Muscle layer of duodenum (tissue), 2 donors: Measurements from ENCODE around the gene DNAJC21.

Experiments
- H3K27ac ChIP-seq: one replicate; pipeline ENCODE4 v1.7.0; 2013; ENCODE audit warnings: mild to moderate bottlenecking, low read length
- H3K27me3 ChIP-seq: one replicate; pipeline ENCODE4 v1.7.0; 2013; ENCODE audit warnings: low read depth, mild to moderate bottlenecking, control low read depth, low read length
- H3K36me3 ChIP-seq, 2 donors: one replicate each; pipeline ENCODE4 v1.7.0; 2013; ENCODE audit warnings: low read length in 2 of 2, control low read depth in 1 of 2, mild to moderate bottlenecking in 1 of 2; ENCODE audit not compliant: insufficient read depth in 2 of 2, control insufficient read depth in 1 of 2
- H3K4me1 ChIP-seq, 2 donors: one replicate each; pipeline ENCODE4 v1.7.0; 2013; ENCODE audit warnings: low read length in 2 of 2, mild to moderate bottlenecking in 2 of 2, control low read depth in 1 of 2, moderate library complexity in 1 of 2; ENCODE audit not compliant: insufficient read depth in 2 of 2, control insufficient read depth in 1 of 2
- H3K4me3 ChIP-seq, 2 donors: one replicate each; pipeline ENCODE4 v1.7.0; 2013; ENCODE audit warnings: low read length in 2 of 2, low read depth in 1 of 2, mild to moderate bottlenecking in 1 of 2
- H3K9me3 ChIP-seq, 2 donors: one replicate each; pipeline ENCODE4 v1.7.0; 2013; ENCODE audit warnings: low read length in 2 of 2, control low read depth in 1 of 2, mild to moderate bottlenecking in 1 of 2; ENCODE audit not compliant: control insufficient read depth in 1 of 2
- donor health status: healthy.

DNAJC21 gene

DNA sequence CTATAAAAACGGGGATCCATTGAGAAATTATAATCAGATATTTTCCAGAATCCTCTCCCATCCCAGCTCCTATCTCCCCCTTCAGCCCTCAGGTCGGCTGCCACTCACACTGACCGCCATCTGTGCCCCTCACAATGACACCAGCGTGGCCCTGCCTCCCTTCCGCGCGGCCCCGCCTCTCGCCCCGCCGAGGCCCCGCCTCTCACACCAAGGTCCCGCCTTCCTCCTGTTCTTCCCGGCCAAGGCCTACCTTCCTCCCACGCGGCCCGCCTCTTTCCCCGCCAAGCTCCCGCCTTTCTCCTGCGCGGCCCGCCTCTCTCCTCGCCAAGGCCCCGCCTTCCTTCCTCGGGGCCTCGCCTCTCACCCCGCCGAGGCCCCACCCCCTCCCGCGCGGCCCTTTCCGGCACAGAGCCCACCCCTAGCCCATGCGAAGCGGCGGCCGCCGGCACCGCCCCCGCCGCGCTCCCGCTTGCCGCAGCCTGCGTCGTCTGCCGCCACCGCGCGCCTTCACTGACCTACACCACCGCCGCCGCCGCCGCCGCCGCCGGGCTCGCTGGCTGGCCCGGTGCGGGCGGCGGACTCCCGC, at the start of gene DNAJC21:
Gene DNAJC21, plus strand, starts transcription at position 426 of the 586 bp plus-strand sequence. CDS start 261 bp downstream, outside the sequence.
- H3K4me3 ChIP-seq: peak within 1 kb of the TSS; percentile 77 to 78
- peaks cover 11 to 27% of the 10 kb centered on the region in 2 donors for H3K36me3 ChIP-seq
- no peaks in the 10 kb centered on the region for H3K9me3 ChIP-seq
- H3K27me3 ChIP-seq: no peaks in the 10 kb centered on the region
- H3K27ac ChIP-seq: peak within 1 kb of the TSS; percentile 76
- H3K4me1 ChIP-seq: peaks cover 7 to 11% of the 10 kb centered on the region in 2 donors

- no peak overlapping the region for H3K27ac ChIP-seq
- no peaks in the 10 kb centered on the region for H3K4me1 ChIP-seq
- H3K36me3 ChIP-seq: no peaks in the 10 kb centered on the region
- no peaks in the 10 kb centered on the region for H3K9me3 ChIP-seq
- H3K27me3 ChIP-seq: no peaks in the 10 kb centered on the region
- no peak overlapping the region for H3K4me3 ChIP-seq
These were observed 48.1 kb upstream of the DNAJC21 start for GRCh38 chr5:34881246-34881645.

DNA sequence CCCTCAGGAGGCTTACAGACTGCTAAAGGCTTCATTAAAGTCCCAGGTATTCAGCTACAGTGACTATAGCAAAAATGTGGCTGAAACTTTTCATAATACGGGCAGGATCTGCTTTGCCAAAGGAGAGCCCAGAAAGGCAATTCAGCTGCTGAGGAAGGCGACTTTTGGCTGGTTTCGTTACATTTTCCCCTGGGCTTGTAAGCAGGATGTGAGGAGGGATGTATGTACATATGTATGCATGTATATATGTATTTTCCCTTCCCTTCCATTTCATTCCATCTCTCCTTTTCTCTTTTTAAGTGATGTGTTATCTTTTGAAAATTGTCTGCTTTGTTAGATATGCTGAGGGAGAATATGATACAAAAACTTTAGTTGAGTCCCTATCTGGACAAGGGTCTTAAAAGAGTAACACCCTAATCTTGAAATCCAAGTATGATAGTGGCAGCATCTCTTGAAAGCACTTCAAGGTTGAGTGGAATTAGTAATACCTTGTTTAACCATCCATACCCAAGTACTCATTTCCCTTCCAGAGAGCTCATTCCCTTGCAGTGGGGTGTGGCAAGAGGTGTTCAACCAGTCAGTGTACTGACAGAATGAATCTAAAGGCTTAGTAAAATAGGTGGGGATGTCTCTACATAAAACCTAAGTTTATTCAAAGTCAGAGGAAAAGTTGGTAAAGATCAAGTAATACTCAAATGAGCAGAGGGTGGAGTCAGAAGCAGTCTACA, 42.8 kb upstream of the DNAJC21 start:
- H3K36me3 ChIP-seq: no peaks in the 10 kb centered on the region
- no peaks in the 10 kb centered on the region for H3K27me3 ChIP-seq
- H3K4me3 ChIP-seq: no peak overlapping the region
- H3K27ac ChIP-seq: no peak overlapping the region
- H3K9me3 ChIP-seq: no peaks in the 10 kb centered on the region
- H3K4me1 ChIP-seq: no peaks in the 10 kb centered on the region

GRCh38 chr5:34889394-34889793, 40.0 kb upstream of the DNAJC21 start:
- Histone ChIP-seq H3K4me1 (no peaks in the 10 kb centered on the region), H3K9me3 (no peaks in the 10 kb centered on the region), H3K36me3 (no peaks in the 10 kb centered on the region), H3K27me3 (no peaks in the 10 kb centered on the region), H3K4me3 (no peak overlapping the region), H3K27ac (no peak overlapping the region)

DNA sequence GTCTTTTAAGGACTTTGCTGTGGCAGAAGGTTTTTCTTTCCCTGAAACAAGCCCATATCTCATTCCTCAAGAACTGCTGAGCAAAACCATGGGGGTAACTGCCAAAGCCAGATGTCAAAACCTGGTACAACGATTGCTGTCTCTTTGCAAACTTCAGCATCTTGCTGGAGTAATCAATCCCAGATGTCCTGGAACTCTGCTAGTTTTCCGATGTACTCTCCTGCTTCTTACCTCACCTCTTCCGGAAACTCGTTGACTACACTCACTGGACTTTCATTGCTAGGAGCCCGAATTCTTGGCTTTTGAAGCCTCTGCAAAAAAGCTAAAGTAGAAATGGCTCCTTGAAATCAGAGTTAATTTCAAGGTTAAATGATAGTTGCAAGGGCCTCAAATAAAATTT, 37.4 kb upstream of the DNAJC21 start:
- Histone ChIP-seq H3K9me3 (no peaks in the 10 kb centered on the region), H3K36me3 (no peaks in the 10 kb centered on the region), H3K27me3 (no peaks in the 10 kb centered on the region), H3K27ac (no peak overlapping the region), H3K4me3 (no peak overlapping the region), H3K4me1 (no peaks in the 10 kb centered on the region)

DNA sequence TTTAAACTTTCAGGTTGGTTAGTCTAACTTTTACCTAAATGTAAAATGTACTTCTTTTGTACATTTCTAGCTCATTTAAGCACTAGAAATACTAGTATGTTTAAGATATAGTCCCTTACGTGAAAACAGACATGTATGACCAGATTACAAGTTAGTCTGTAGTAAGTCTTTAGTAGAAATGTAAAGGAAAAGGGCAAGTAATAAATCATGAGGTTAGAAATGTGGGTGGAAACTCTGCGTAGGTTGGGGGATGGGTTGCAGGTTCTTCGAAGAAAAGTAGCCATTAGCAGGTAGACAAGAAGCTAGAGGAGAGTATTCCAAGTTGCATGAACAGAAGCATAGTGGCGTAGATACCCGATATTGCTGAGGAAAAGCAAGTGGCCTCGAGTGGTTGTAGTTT, 36.9 kb upstream of the DNAJC21 start:
- H3K4me1 ChIP-seq: no peaks in the 10 kb centered on the region
- no peak overlapping the region for H3K4me3 ChIP-seq
- H3K9me3 ChIP-seq: no peaks in the 10 kb centered on the region
- no peaks in the 10 kb centered on the region for H3K36me3 ChIP-seq
- no peaks in the 10 kb centered on the region for H3K27me3 ChIP-seq
- H3K27ac ChIP-seq: no peak overlapping the region

GRCh38 chr5:34894716-34895115, 34.6 kb upstream of the DNAJC21 start:
- Histone ChIP-seq H3K27ac (no peak overlapping the region), H3K4me3 (no peak overlapping the region), H3K9me3 (no peaks in the 10 kb centered on the region), H3K4me1 (no peaks in the 10 kb centered on the region), H3K36me3 (no peaks in the 10 kb centered on the region), H3K27me3 (no peaks in the 10 kb centered on the region)

DNA sequence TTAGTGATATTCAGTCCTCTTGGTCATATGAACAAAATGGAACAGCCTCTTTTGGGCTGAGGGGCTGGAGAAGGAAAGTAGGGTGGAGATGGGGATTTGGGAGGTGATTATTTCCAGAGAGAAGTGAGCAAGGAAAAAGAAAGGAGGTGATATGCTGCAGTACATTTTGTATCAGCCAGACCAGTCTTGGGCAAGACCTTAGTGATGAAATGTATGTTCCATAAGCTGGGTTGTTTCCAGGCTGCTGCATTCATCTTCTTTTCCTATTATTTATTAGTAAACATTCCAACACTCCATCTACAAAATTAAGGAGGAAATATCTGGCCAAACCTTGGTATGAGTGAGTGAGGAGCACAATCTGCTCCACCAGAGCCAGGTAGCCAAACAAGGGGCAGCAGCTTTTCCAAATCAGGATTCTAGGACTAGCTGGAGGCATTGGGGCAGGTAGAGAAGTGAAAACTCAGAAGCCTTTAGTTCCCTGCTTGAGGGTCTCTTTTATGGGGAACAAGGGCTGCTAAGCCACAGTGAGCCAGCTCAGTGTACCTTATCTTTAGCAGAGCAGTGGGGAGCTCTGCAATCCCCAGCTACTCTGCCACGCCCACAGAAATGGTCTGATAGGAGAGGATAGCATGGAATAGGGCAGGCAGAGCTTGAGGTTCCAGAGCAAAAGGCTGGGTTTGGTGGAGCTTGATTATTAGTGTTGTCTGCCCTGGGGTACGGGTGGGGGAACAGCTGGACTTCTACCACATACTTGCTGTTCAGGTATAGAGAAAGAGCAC, 33.5 kb upstream of the DNAJC21 start:
- Histone ChIP-seq H3K4me1 (no peaks in the 10 kb centered on the region), H3K4me3 (no peak overlapping the region), H3K9me3 (no peaks in the 10 kb centered on the region), H3K27ac (no peak overlapping the region), H3K27me3 (no peaks in the 10 kb centered on the region), H3K36me3 (no peaks in the 10 kb centered on the region)

- Histone ChIP-seq H3K27ac (no peak overlapping the region), H3K9me3 (no peaks in the 10 kb centered on the region), H3K27me3 (no peaks in the 10 kb centered on the region), H3K4me3 (no peak overlapping the region), H3K36me3 (peaks cover 0 to 3% of the 10 kb centered on the region in 2 donors), H3K4me1 (no peaks in the 10 kb centered on the region)
These were observed 31.7 kb upstream of the DNAJC21 start for GRCh38 chr5:34897646-34898045.

DNA sequence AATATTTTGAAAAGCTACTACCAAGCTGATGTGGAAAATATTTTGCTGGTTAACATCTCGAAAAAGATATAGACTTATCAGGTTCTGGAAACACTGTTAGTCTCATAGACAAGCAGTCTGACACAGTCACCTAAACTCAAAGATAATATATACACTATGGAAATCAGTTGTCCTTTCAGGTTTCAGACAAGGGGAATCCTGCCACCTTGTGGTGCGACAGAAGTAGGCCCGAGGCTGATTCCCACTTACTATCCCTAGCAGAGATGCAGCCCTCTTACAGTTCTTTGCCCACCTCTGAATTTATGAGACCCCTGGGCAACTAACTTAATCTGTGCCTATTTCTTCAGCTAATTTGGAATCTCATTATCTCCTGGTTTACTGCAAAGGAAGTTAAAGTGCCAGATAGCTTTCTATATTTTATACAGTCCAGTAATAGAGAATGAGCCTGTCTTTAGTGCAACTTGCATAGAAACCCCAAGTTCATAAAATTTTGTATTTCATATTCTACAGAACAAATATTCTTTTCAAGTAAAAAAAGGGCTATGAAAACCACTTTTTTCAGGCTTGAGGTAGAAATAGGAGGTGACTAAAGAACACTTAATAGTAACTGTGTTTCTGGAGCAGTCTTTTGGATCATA, 31.0 kb upstream of the DNAJC21 start:
- H3K4me1 ChIP-seq: no peaks in the 10 kb centered on the region
- H3K27me3 ChIP-seq: no peaks in the 10 kb centered on the region
- H3K4me3 ChIP-seq: no peak overlapping the region
- H3K9me3 ChIP-seq: no peaks in the 10 kb centered on the region
- H3K27ac ChIP-seq: no peak overlapping the region
- H3K36me3 ChIP-seq: peaks cover 0 to 8% of the 10 kb centered on the region in 2 donors

- H3K36me3 ChIP-seq: peaks cover 0 to 8% of the 10 kb centered on the region in 2 donors
- no peaks in the 10 kb centered on the region for H3K9me3 ChIP-seq
- H3K4me3 ChIP-seq: no peak overlapping the region
- H3K4me1 ChIP-seq: no peaks in the 10 kb centered on the region
- H3K27me3 ChIP-seq: no peaks in the 10 kb centered on the region
- no peak overlapping the region for H3K27ac ChIP-seq
These were observed 30.3 kb upstream of the DNAJC21 start for GRCh38 chr5:34899066-34899465.
